GM18868 (cell line): ENCODE data around the gene TTC3.
A peak's percentile ranks its signal among the peaks of the same experiment; 100 is the strongest.
"Not testable (repeated sequence)": the region's sequence is repeated elsewhere in the genome, so short reads cannot be mapped to it uniquely, and the experiment has no call there.

ENCODE experiments used
- ATAC-seq: cut with Tn5 transposase; IDR thresholded peaks from one replicate; pipeline ENCODE4 v1.9.1; 2021; ENCODE audit warnings: mild to moderate bottlenecking, moderate library complexity; ENCODE audit not compliant: unreplicated experiment

Gene TTC3

DNA sequence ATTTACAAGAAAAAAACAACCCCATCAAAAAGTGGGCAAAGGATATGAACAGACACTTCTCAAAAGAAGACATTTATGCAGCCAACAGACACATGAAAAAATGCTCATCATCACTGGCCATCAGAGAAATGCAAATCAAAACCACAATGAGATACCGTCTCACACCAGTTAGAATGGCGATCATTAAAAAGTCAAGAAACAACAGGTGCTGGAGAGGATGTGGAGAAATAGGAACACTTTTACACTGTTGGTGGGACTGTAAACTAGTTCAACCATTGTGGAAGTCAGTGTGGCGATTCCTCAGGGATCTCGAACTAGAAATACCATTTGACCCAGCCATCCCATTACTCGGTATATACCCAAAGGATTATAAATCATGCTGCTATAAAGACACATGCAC, 70.3 kb downstream of the TTC3 start:
- ATAC-seq, result not testable (repeated sequence)

DNA sequence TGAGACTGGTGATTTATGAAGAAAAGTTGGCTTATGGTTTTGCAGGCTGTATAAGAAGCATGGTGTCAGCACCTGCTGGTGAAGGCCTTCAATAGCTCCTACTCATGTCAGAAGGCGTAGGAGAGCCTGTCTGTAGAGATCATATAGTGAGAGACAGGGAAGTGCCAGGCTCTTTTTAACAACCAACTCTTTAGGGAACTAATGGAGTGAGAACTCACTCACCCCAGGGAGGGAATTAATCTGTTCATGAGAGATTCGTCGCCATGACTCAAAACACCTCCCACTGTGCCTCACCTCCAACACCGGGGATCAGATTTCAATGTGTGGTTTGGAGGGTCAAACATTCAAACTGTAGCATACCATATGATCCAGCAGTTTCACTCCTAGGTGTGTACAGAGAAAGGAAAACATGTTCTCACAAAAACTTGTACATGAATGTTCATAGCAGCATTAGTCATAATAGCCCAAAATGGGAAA, 72.6 kb downstream of the TTC3 start:
- no peak for ATAC-seq

DNA sequence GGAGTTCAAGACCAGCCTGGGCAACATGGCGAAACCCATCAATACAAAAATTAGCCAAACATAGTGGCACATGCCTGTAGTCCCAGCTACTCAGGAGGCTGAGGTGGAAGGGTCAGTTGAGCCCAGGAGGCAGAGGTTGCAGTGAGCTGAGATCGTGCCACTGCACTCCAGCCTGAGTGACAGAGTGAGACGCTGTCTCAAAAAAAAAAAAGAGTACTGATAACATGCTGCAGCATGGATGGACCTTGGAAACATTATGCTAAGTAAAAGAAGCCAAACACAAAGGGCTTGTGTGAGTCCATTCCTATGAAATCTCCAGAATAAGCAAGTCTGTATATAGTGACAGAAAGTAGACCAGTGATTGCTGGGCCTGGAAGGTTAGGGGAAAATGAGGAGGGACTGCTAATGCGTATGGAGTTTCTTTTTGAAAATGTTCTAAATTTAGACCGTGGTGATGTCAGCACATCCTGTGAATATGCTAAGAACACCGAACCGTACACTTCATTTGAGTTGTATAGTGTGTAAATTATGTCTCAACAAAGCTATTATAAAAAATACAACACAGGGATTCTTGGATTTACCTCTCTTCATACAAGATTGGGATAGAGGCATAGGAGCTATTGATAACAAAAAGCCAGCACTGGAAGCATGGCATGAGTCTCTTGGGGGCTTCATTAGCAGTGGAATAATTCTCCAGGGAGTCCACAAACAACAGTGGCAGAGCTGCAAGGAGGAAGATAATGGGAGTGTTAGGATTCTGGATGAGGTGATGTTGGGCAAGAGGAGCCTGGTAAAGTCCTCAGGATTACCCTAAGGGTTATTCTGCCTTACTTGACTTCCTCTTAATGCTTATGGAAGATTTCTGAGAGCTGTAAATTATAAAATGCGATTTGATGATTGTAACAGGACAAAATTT, 73.5 kb downstream of the TTC3 start:
- no peak for ATAC-seq

GRCh38 chr21:37149411-37149810, 76.4 kb downstream of the TTC3 start:
- no peak for ATAC-seq

GRCh38 chr21:37153196-37153934, 80.3 kb downstream of the TTC3 start:
- ATAC-seq, result no peak

DNA sequence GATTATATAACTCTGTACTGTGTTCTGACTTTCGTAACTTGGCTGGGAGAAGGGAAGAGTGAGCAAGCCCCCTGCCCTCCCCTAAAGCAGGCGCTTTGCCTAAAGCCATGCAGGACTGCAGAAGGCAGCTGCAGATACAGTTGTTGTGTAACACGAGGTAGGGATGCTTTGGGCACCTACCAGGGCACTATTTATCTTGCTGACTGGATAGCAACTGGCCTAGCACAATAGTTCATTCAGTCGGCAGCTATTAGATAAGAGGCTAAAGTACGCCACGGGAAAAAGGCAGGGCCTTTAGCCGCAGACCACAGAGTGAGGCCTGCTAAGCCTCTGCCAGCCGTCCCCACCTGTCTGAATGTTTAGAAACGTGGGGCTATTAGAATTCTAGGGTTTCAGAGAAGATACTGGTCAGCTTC, 80.9 kb downstream of the TTC3 start:
- no peak for ATAC-seq

- ATAC-seq, result no peak
Measured at GRCh38 chr21:37155186-37155585, 82.1 kb downstream of the TTC3 start.

DNA sequence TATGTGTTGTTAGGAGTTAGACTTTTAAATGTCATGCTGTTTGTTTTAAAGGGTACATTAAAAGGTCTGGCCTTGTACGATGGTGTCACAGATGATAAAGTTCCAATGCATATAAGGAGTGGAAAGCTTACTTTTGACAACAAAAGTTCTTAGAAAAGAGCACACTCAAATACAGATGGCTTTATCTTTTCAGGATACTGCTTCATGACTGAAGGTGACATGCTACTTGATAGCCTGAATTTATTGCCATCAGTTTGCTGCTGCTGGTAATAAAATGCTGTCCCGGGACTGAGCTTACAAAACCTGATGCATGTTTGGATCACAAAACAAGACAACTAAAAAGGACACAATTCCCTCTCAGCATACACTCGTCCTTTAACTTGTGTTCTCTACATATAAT, 84.9 kb downstream of the TTC3 start:
- ATAC-seq, result no peak

GRCh38 chr21:37159053-37159776, 86.2 kb downstream of the TTC3 start:
- peak; percentile 92 for ATAC-seq

DNA sequence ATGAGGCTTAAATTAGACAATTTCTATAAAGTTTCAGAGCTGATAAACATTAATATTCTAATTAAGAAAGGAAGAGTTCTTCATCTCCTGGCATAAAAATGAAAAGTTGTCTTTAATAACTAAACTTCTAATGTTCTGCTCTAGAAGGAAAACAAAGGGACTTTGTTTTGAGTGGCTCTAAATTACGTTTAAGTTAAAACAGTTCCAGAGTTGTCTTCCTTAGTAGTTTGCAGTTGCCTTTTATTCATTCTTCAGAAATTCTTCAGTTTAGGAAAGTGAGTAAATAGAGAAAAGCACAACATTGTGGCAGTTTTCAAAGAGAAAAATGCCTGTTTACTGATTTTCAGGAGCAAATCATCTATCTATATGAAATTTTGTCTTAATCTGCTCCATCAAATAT, 86.9 kb downstream of the TTC3 start:
- ATAC-seq, result no peak

GRCh38 chr21:37164742-37165141, 91.7 kb downstream of the TTC3 start:
- ATAC-seq, result no peak

DNA sequence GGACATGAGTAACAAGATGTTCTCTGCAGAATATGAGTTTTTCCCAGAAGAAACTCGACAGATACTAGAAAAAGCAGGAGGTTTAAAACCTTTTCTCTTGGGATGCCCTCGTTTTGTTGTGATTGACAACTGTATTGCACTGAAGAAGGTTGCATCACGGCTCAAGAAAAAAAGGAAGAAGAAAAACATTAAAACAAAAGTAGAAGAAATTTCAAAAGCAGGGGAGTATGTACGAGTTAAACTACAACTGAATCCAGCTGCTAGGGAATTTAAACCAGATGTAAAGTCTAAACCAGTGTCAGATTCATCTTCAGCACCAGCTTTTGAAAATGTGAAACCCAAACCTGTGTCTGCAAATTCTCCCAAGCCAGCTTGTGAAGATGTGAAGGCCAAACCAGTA, 92.5 kb downstream of the TTC3 start:
- ATAC-seq, result no peak

DNA sequence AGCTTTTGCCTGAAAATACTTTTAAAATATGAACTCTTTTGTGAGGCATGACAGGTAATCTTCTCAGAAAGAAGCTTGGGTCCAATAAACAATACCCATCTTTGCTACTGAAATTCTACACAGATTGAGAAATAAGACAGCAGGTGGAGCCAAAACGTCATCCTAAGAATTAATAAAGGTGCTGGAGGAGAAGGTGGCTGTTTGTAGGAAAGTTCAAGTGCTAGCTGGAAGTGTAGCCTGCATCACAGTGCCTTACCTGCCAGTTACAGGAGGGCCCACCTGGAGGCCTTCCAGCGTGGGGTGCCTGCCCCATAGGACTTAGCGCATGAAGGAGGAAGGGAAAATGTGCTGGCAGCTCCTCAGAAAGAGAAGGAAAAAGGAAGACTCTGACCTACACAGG, 93.7 kb downstream of the TTC3 start:
- ATAC-seq, result no peak

DNA sequence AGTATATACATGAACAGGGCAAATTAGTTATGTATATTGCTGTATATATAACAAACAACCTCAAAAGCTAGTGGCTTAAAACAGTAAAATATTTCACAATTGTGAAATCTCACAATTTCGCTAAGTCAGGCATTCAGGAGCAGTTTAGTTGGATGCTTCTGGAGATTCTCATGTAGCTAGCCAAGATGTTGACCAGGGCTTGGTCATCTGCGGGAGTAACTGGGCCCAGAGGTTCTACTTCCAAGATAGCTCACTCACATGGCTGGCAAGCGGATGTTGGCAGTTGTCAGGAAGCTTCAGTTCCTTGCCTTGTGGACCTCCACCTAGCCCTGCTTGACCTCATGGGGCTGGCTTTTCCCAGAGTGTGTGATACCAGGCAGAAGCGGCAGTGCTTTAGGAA, 95.6 kb downstream of the TTC3 start:
- no peak for ATAC-seq

- ATAC-seq, result no peak
Measured at GRCh38 chr21:37172646-37173045, 99.6 kb downstream of the TTC3 start.

DNA sequence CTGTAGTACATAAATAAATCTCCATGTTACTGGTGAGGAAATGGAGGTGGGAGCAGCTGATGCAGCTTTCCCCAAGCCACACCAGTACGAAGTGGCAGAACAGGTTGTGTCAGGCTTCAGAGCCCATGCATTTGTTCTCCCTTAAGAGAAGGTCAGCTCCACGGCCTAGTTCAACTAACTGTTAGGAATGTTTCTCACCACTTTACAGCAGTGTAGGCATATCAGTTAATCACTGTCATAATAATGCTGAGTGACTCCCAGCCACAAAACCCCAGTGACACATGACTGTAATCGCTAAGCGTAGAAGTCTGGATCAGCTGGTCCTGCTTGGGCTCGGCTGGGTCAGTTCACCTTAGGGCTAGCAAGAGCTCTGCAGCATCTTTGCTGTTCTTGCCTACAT, 103.7 kb downstream of the TTC3 start:
- ATAC-seq, result no peak

DNA sequence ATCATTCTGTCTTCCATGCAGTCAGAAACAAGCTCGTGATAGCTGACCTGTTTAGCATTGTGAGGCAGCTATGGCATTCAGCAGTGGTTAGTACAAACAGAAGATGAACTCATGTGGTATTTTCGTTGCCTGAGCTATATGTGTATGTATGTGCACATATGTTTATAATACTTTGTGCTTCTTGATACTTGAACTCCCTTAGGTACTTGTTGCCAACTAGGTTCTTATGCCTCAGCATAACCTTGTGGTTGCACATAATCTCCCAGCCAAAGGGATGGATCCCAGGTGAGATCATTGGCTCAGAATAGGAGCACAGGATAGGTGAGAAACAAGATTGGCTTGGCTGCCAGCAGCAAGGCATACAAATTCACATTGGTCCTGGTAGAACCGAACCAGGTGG, 108.0 kb downstream of the TTC3 start:
- no peak for ATAC-seq

GRCh38 chr21:37182222-37182621, 109.2 kb downstream of the TTC3 start:
- no peak for ATAC-seq

DNA sequence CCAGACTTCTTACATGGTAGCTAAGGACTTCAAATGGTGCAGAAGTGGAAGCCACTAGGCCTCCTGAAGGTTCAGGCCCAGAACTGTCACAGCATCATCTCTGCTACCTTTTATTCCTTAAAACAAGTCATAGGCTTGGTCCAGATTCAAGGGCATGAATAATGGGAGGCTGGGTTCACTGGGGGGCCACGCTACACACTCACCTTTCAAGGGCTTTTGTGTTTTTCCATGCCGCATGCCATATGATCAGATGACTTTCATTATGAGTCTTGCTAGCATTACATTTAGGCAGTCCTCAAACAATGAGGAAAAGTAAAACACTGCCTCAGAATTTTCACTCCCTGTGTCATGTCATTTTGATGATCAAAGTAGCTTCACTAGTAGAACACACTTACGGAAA, 110.7 kb downstream of the TTC3 start:
- ATAC-seq, result no peak

DNA sequence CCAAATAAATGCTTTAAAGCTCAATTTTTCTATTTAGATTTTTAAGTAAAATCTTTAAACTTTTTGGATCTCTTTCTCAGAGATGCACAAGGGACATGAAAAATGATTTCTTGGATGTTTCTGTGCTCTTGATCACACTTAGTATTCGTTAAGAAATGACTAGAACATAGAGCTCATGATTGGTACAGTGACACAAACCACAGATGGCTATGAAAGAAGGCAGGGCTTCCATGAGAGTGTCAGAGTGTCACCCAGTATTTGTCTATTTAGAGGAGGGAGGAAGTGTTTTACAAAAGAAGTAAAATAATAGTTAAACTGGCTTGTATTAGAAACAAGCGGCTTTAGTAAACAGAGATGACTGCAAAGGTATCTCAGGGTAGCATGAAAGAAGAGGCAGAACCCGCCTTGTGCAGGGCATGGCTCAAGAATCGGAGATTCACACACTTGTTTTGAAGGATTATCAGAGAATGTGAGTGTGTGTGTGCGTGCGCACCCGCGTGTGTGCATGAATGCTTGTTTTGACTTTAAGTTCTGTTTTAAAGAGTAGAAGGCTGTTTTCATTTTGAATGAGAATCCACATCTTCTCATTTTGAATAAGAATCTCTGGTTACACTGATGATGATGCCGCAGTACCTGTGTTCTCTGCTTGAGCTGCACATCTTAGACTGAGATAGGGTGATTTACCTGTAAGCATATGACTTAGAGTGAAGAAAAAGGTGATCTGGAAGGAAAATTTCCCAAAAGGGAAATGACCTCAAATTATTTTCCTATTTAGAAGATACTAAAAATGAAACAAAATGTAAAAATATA, 111.9 kb downstream of the TTC3 start:
- no peak for ATAC-seq

GRCh38 chr21:37186983-37187382, 113.9 kb downstream of the TTC3 start:
- ATAC-seq, result no peak
